HepG2 (cell line): ENCODE data around the gene DYNLT2B. TPM values are rescaled to one million over a fixed set of nuclear protein-coding genes. Genes with fewer than 3 reads are reported as not detected.

Experiments
- ASH2L ChIP-seq: fragments of 300-600, 200-600 bp; sonication (generic); IDR thresholded peaks from 2 replicates; pipeline ENCODE4 v1.7.0; 2017; ENCODE audit warnings: low read depth, mild to moderate bottlenecking, moderate library complexity, mixed read lengths, low read length; ENCODE audit not compliant: insufficient read length
- ATF7-NPFF ChIP-seq: sonication (generic); formaldehyde crosslinking; IDR thresholded peaks from 2 replicates; pipeline ENCODE4 v1.8.1; 2023; ENCODE audit warnings: mild to moderate bottlenecking, low read depth, missing genetic modification reagents, moderate library complexity
- CCDC6 ChIP-seq: sonication (generic); formaldehyde crosslinking; IDR thresholded peaks from 2 replicates; pipeline ENCODE4 v1.8.1; 2022; ENCODE audit warnings: mild to moderate bottlenecking, missing genetic modification reagents, moderate library complexity
- EHMT2 ChIP-seq: fragments of 200-600 bp; sonication (generic); IDR thresholded peaks from 2 replicates; pipeline ENCODE4 v1.7.0; 2017; ENCODE audit warnings: antibody characterized with exemption, low read depth, low read length, borderline replicate concordance
- FOXM1 ChIP-seq: sonication (generic); formaldehyde crosslinking; IDR thresholded peaks from 2 replicates; pipeline ENCODE4 v1.5.0; 2020; ENCODE audit warnings: missing genetic modification reagents
- FOXO1 ChIP-seq: sonication (generic); formaldehyde crosslinking; IDR thresholded peaks from 2 replicates; pipeline ENCODE4 v1.4.0; 2020; ENCODE audit warnings: missing genetic modification reagents
- IRF1 ChIP-seq: sonication (generic); formaldehyde crosslinking; IDR thresholded peaks from 2 replicates; pipeline ENCODE4 v1.4.0; 2020; ENCODE audit warnings: low read depth, mild to moderate bottlenecking, missing genetic modification reagents
- JARID2 ChIP-seq: sonication (generic); formaldehyde crosslinking; IDR thresholded peaks from 2 replicates; pipeline ENCODE4 v1.8.1; 2023; ENCODE audit warnings: missing genetic modification reagents, inconsistent platforms; ENCODE audit not compliant: insufficient replicate concordance
- KLF16 ChIP-seq, 2 experiments: sonication (generic) in 1 of 2; formaldehyde crosslinking in 1 of 2; IDR thresholded peaks; 2 replicates each; pipeline versions ENCODE4 v1.6.1 to v1.8.0; 2016 to 2023; ENCODE audit warnings: missing genetic modification reagents in 2 of 2, missing compliant biosample characterization in 1 of 2
- MXD4 ChIP-seq: IDR thresholded peaks from 2 replicates; pipeline ENCODE4 v1.6.1; 2016; ENCODE audit warnings: mild to moderate bottlenecking, missing biosample characterization, missing genetic modification reagents
- PAXIP1 ChIP-seq: sonication (generic); formaldehyde crosslinking; conservative IDR thresholded peaks from 2 replicates; pipeline ENCODE4 v1.4.0; 2020; ENCODE audit warnings: mild to moderate bottlenecking, missing genetic modification reagents, moderate library complexity
- PCBP2 ChIP-seq: fragments of 200-400 bp; formaldehyde crosslinking; optimal IDR thresholded peaks from 2 replicates; pipeline ENCODE3; 2018; ENCODE audit warnings: low read length, low read depth; ENCODE audit not compliant: poor library complexity, severe bottlenecking
- RXRA ChIP-seq: sonication (generic); formaldehyde crosslinking; IDR thresholded peaks from 2 replicates; pipeline ENCODE4 v1.5.1; 2020; ENCODE audit warnings: missing genetic modification reagents
- SALL2 ChIP-seq: sonication (generic); formaldehyde crosslinking; IDR thresholded peaks from 2 replicates; pipeline ENCODE4 v1.8.1; 2023; ENCODE audit warnings: mild to moderate bottlenecking, missing genetic modification reagents, inconsistent platforms
- SSRP1 ChIP-seq: IDR thresholded peaks from 2 replicates; pipeline ENCODE4 v1.6.1; 2016; ENCODE audit warnings: control low read depth
- ZBTB25 ChIP-seq: IDR thresholded peaks from 2 replicates; pipeline ENCODE4 v1.6.1; 2018; ENCODE audit warnings: missing genetic modification reagents
- ZGPAT ChIP-seq: IDR thresholded peaks from 2 replicates; pipeline ENCODE4 v1.6.1; 2016; ENCODE audit warnings: mild to moderate bottlenecking
- ZNF136 ChIP-seq: sonication (generic); formaldehyde crosslinking; IDR thresholded peaks from 2 replicates; pipeline ENCODE4 v1.8.1; 2022; ENCODE audit warnings: low read depth, mild to moderate bottlenecking, moderate library complexity, missing genetic modification reagents
- ZNF17 ChIP-seq: sonication (generic); formaldehyde crosslinking; IDR thresholded peaks from 2 replicates; pipeline ENCODE4 v1.5.0; 2020; ENCODE audit warnings: mild to moderate bottlenecking, missing genetic modification reagents
- ZNF3 ChIP-seq: IDR thresholded peaks from 2 replicates; pipeline ENCODE4 v1.7.0; 2017; ENCODE audit warnings: inconsistent platforms
- ZNF383 ChIP-seq: sonication (generic); formaldehyde crosslinking; IDR thresholded peaks from 2 replicates; pipeline ENCODE4 v1.4.0; 2020; ENCODE audit warnings: missing genetic modification reagents, mild to moderate bottlenecking, borderline replicate concordance
- ZNF616 ChIP-seq: sonication (generic); formaldehyde crosslinking; IDR thresholded peaks from 2 replicates; pipeline ENCODE4 v1.5.0; 2020; ENCODE audit warnings: low read depth, mild to moderate bottlenecking, missing genetic modification reagents
- ZNF737 ChIP-seq: sonication (generic); formaldehyde crosslinking; IDR thresholded peaks from 2 replicates; pipeline ENCODE4 v1.5.0; 2020; ENCODE audit warnings: missing genetic modification reagents, mild to moderate bottlenecking, borderline replicate concordance
- polyA plus RNA-seq, 8 experiments: library from polyadenylated mRNA; depleted of rRNA in 3 of 8; stranded (reverse) in 7 of 8; unstranded in 1 of 8; fragments of >200 nt; fragmentation: Illumina TruSeq in 4 of 8; extraction: Trizol in 4 of 8; gene quantifications; 2 replicates each; pipeline versions ENCODE4 v1.2.1 to v1.2.3, GENCODE V29; 2011 to 2016; ENCODE audit warnings: low read depth in 4 of 8, missing spikeins in 1 of 8, mixed read lengths in 1 of 8; ENCODE audit not compliant: insufficient read depth in 1 of 8
- total RNA-seq, 5 experiments: library from RNA; depleted of rRNA; stranded (reverse); fragments of >200 nt; fragmentation: Illumina TruSeq; extraction: Trizol; gene quantifications; 2 replicates each; pipeline ENCODE4 v1.2.3, GENCODE V29; 2016; ENCODE audit warnings: low read depth in 1 of 5

Gene DYNLT2B
- total and polyA plus RNA-seq, 2 of the 13 experiments (the other 11 are each of a cell fraction or from before 2014, with no cell fraction given): 4.0 to 7.0 TPM

GRCh38 chr3:196317687-196318467 lies at the start of gene DYNLT2B (continued):
- TF ChIP-seq FOXM1 (CRISPR knock-in tag) (no peak), CCDC6 (no peak), ZNF616 (CRISPR knock-in tag) (no peak; the same call in 1 of the 2 replicates), JARID2 (CRISPR knock-in tag) (peak; percentile 65), ATF7-NPFF (CRISPR knock-in tag) (peak; percentile 93), ZNF3 (no peak), EHMT2 (no peak), ASH2L (peak; percentile 46), ZGPAT (peak; percentile 69; the same call in 1 of the 2 replicates), PCBP2 (no peak), RXRA (CRISPR knock-in tag) (no peak), PAXIP1 (CRISPR knock-in tag) (peak; percentile 45), ZBTB25 (CRISPR knock-in tag) (peak; percentile 49; the same call in 1 of the 2 replicates), SSRP1 (CRISPR knock-in tag) (no peak), ZNF383 (CRISPR knock-in tag) (no peak), SALL2 (CRISPR knock-in tag) (no peak), ZNF17 (CRISPR knock-in tag) (no peak), KLF16 (CRISPR knock-in tag; IDR thresholded peaks at IDR 0.05) (peak in 1 of 2 experiments; percentile 78; a peak in 2 of 4 replicates), IRF1 (CRISPR knock-in tag) (no peak; the same call in 1 of the 2 replicates), FOXO1 (CRISPR knock-in tag) (no peak; the same call in 1 of the 2 replicates), MXD4 (peak; percentile 81), ZNF136 (CRISPR knock-in tag) (no peak), ZNF737 (CRISPR knock-in tag) (0 out of 2 replicates have a peak, but pooled peaks have one; percentile 22)
